Epithelial cell of umbilical artery (primary cell): Measurements from ENCODE around the gene KRTAP4-16. TPM values are rescaled to one million over a fixed set of nuclear protein-coding genes. Genes with fewer than 3 reads are reported as not detected.

ENCODE experiments used
- total RNA-seq: library from RNA; depleted of rRNA; stranded (reverse); fragments of >200 nt; gene quantifications from 2 replicates; pipeline ENCODE4 v1.2.3, GENCODE V29; 2014

Gene KRTAP4-16
- not detected in 2 replicates for total RNA-seq

DNA sequence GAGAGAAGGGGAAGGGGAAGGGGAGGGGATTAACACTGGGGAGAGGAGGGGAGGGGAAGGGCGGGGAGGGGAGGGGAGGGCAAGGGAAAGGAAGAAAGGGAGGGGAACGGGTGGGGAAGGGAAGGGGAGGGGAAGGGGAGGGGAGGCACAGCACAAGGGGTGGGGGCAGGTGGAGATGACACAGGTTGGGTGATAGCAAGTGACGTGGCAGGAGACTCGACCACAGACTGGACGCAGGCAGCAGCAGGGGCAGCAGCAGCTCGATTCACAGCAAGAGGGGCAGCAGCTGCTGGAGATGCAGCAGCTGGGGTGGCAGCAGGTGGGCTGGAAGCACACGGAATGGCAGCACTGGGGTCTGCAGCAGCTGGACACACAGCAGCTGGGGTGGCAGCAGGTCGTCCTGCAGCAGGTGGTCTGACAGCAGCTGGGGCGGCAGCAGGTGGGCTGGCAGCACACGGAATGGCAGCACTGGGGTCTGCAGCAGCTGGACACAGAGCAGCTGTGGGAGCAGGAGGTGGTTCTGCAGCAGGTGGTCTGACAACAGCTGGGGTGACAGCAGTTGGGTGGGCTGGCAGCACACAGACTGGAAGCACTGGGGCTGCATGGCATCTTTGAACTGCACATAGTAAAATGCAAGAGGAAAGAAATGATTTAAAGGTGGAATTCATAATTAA, at the start of gene KRTAP4-16:
Gene KRTAP4-16, minus strand, starts transcription at position 624 of the 674 bp plus-strand sequence. Its CDS starts 0 bp downstream, at position 624.

GRCh38 chr17:41149652-41149985, 47.6 kb upstream of the KRTAP4-16 start, which contains the start of gene KRTAP4-5:
Gene KRTAP4-5, minus strand, starts transcription at chr17:41149825. Its CDS starts 58 bp downstream, at chr17:41149767.

GRCh38 chr17:41140360-41141131, 38.5 kb upstream of the KRTAP4-16 start, which contains the start of gene KRTAP4-6:
Gene KRTAP4-6, minus strand, starts transcription at chr17:41140544. Its CDS starts 57 bp downstream, at chr17:41140487.

DNA sequence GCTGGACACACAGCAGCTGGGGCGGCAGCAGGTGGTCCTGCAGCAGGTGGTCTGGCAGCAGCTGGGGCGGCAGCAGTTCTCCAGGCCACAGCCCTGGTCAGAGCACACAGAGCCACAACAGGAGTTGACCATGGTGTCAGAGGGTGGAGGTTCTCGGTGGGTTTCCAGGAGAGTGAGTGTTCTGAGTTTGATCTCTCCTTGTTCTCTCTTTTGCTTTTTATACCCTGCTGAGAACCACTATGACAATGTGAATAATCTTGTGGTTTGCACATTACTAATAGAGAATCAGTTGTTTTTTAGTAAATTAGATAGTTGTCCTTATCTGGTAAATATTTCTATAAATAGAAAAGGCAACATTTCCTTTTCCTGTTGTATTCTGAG, 22.0 kb upstream of the KRTAP4-16 start, which contains the start of gene KRTAP4-12:
Gene KRTAP4-12, minus strand, starts transcription at position 192 of the 381 bp plus-strand sequence. Its CDS starts 60 bp downstream, at position 132.

DNA sequence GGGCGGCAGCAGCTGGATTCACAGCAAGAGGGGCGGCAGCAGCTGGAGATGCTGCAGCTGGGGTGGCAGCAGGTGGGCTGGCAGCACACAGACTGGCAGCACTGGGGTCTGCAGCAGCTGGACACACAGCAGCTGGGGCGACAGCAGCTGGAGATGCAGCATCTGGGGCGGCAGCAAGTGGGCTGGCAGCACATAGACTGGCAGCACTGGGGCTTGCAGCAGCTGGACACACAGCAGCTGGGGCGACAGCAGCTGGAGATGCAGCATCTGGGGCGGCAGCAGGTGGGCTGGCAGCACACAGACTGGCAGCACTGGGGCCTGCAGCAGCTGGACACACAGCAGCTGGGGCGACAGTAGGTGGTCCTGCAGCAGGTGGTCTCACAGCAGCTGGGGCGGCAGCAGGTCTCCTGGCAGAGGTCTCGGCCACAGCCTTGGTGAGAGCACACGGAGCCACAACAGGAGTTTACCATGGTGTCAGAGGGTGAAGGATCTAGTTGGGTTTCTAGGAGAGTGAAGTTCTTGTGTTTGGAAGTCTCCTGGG, 15.9 kb upstream of the KRTAP4-16 start, which contains the start of gene KRTAP4-11:
Gene KRTAP4-11, minus strand, starts transcription at position 528 of the 541 bp plus-strand sequence. Its CDS starts 58 bp downstream, at position 470.

GRCh38 chr17:41105347-41105746, 3.3 kb upstream of the KRTAP4-16 start, which contains the start of gene KRTAP4-9:
Gene KRTAP4-9, plus strand, starts transcription at chr17:41105389. Its CDS starts 0 bp downstream, at chr17:41105389.

GRCh38 chr17:41098042-41098441, 4.0 kb downstream of the KRTAP4-16 start, which contains the start of gene KRTAP4-8:
Gene KRTAP4-8, minus strand, starts transcription at chr17:41098142. Its CDS starts 58 bp downstream, at chr17:41098084.

GRCh38 chr17:41084100-41084856, 17.7 kb downstream of the KRTAP4-16 start, which contains the start of gene KRTAP4-7:
Gene KRTAP4-7, plus strand, starts transcription at chr17:41084150. Its CDS starts 57 bp downstream, at chr17:41084207.

DNA sequence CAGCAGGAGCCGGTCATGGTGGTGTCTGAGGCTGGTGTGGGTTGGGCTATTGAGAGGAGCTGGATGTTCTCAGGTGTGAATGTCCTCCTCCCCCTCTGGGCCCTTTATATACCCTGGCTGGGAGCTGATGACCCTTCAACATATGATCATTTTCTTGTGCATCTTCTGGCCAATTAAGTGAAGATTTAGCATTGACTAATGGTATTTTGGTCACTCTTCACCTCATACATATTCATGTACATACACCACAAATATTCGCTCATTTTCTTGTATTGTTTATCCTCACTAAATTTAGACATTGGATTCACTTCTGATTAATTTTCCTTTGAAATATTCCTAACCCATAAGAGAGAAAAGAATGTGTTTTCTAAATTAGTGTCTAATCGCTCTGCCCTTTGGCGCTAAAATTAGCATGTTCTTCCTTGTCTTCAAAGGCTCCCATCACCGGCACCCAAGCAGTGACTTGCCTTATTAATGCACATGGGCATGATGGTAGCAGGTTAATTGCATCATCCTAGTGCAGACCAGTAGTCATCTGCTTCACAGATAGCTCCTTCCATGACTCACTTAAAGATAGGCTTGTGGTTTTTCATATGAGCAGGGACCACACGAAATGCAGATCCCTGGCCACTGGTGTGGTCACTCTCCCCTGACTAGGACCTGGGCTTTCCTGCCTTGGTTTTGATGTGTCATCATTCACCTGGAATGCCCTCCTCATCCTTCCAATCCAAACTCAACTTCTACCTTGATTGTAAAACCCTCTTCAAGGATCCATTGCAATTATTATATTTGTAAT, 36.0 kb downstream of the KRTAP4-16 start, which contains the start of gene KRTAP2-4:
Gene KRTAP2-4, minus strand, starts transcription at position 51 of the 796 bp plus-strand sequence. Its CDS starts 34 bp downstream, at position 17.

DNA sequence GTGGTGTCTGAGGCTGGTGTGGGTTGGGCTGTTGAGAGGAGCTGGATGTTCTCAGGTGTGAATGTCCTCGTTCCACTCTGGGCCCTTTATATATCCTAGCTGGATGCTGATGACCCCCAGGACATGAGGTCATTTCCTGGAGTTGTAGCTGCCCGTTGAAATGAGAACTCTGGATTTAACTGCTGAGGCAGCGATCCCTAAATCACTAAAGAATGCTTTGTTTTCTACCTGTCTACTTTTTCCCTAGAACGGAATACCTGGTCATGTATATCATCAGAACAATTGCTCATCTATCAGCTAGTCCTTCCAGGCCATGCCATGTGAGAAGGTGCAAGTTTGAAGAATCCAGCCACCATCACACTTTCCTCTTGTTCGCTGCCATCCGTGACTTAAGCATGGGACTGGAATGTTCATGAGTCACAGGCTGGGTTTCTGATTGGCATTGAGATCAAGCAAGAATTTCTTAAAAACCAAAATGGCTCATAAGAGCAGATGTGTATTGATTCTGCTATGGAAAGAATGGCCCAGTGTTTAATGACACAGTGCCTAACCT, 41.9 kb downstream of the KRTAP4-16 start, which contains the start of gene KRTAP2-3:
Gene KRTAP2-3, minus strand, starts transcription at position 63 of the 553 bp plus-strand sequence. CDS start 64 bp downstream, outside the sequence.

DNA sequence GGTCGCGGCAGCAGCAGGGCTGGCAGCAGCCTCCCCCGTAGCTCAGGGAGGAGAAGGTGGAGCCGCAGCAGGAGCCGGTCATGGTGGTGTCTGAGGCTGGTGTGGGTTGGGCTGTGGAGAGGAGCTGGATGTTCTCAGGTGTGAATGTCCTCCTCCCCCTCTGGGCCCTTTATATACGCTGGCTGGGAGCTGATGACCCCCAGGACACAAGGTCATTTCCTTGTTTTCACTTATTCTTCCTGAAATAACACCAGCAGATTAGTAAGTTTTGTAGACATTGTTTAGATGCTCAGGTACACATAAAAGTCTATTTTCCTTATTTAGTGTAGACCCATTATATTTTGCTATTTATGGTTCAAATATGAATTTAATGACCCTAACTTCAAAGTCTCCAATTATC, 46.9 kb downstream of the KRTAP4-16 start, which contains the start of gene KRTAP2-2:
Gene KRTAP2-2, minus strand, starts transcription at position 101 of the 400 bp plus-strand sequence. Its CDS starts 19 bp downstream, at position 82.

Other genes with a start within 250 kb of the KRTAP4-16 start
- gene KRT12, start 235.0 kb downstream of the KRTAP4-16 start, total RNA-seq = not detected in 2 replicates
- gene KRT20, start 217.0 kb downstream of the KRTAP4-16 start, total RNA-seq = not detected in 2 replicates
- gene KRT23, start 164.6 kb downstream of the KRTAP4-16 start, total RNA-seq = not detected in 2 replicates
- gene KRT39, start 135.3 kb downstream of the KRTAP4-16 start, total RNA-seq = not detected in 2 replicates
- not detected in 2 replicates for gene KRT40, start 117.9 kb downstream of the KRTAP4-16 start, total RNA-seq
- gene KRTAP3-3, start 108.0 kb downstream of the KRTAP4-16 start, total RNA-seq = not detected in 2 replicates
- not detected in 2 replicates for gene KRTAP3-2, start 102.3 kb downstream of the KRTAP4-16 start, total RNA-seq
- not detected in 2 replicates for gene KRTAP3-1, start 93.1 kb downstream of the KRTAP4-16 start, total RNA-seq
- gene KRTAP1-5, start 75.0 kb downstream of the KRTAP4-16 start, total RNA-seq = under 0.01 and 0.46 TPM in 2 replicates
- gene KRTAP1-4, start 72.0 kb downstream of the KRTAP4-16 start, total RNA-seq = not detected in 2 replicates
- gene KRTAP1-3, start 67.3 kb downstream of the KRTAP4-16 start, total RNA-seq = not detected in 2 replicates
- gene KRTAP1-1, start 60.8 kb downstream of the KRTAP4-16 start, total RNA-seq = not detected in 2 replicates
- not detected in 2 replicates for gene KRTAP2-1, start 54.9 kb downstream of the KRTAP4-16 start, total RNA-seq
- gene KRTAP2-2, start 47.0 kb downstream of the KRTAP4-16 start, total RNA-seq = not detected in 2 replicates
- gene KRTAP2-3, start 42.1 kb downstream of the KRTAP4-16 start, total RNA-seq = not detected in 2 replicates
- gene KRTAP2-4, start 36.3 kb downstream of the KRTAP4-16 start, total RNA-seq = not detected in 2 replicates
- not detected in 2 replicates for gene KRTAP4-7, start 18.1 kb downstream of the KRTAP4-16 start, total RNA-seq
- gene KRTAP4-8, start 4.1 kb downstream of the KRTAP4-16 start, total RNA-seq = not detected in 2 replicates
- not detected in 2 replicates for gene KRTAP4-9, start 3.2 kb upstream of the KRTAP4-16 start, total RNA-seq
- gene KRTAP4-11, start 16.2 kb upstream of the KRTAP4-16 start, total RNA-seq = not detected in 2 replicates
- gene KRTAP4-12, start 22.0 kb upstream of the KRTAP4-16 start, total RNA-seq = not detected in 2 replicates
- not detected in 2 replicates for gene KRTAP4-6, start 38.3 kb upstream of the KRTAP4-16 start, total RNA-seq
- not detected in 2 replicates for gene KRTAP4-5, start 47.6 kb upstream of the KRTAP4-16 start, total RNA-seq
- not detected in 2 replicates for gene KRTAP4-4, start 58.5 kb upstream of the KRTAP4-16 start, total RNA-seq
- not detected in 2 replicates for gene KRTAP4-3, start 66.0 kb upstream of the KRTAP4-16 start, total RNA-seq
- gene KRTAP4-2, start 76.0 kb upstream of the KRTAP4-16 start, total RNA-seq = not detected in 2 replicates
- gene KRTAP4-1, start 82.7 kb upstream of the KRTAP4-16 start, total RNA-seq = not detected in 2 replicates
- gene KRTAP9-1, start 87.7 kb upstream of the KRTAP4-16 start, total RNA-seq = not detected in 2 replicates
- gene KRTAP9-2, start 124.4 kb upstream of the KRTAP4-16 start, total RNA-seq = not detected in 2 replicates
- not detected in 2 replicates for gene KRTAP9-3, start 130.2 kb upstream of the KRTAP4-16 start, total RNA-seq
- not detected in 2 replicates for gene KRTAP9-8, start 135.8 kb upstream of the KRTAP4-16 start, total RNA-seq
- not detected in 2 replicates for gene KRTAP9-4, start 147.5 kb upstream of the KRTAP4-16 start, total RNA-seq
- gene KRTAP9-9, start 153.2 kb upstream of the KRTAP4-16 start, total RNA-seq = not detected in 2 replicates
- gene KRTAP9-6, start 163.2 kb upstream of the KRTAP4-16 start, total RNA-seq = not detected in 2 replicates
- gene KRTAP9-7, start 173.5 kb upstream of the KRTAP4-16 start, total RNA-seq = not detected in 2 replicates
- not detected in 2 replicates for gene KRTAP29-1, start 200.6 kb upstream of the KRTAP4-16 start, total RNA-seq
- gene KRTAP16-1, start 207.1 kb upstream of the KRTAP4-16 start, total RNA-seq = not detected in 2 replicates
- gene KRTAP17-1, start 213.5 kb upstream of the KRTAP4-16 start, total RNA-seq = not detected in 2 replicates
- gene KRT33A, start 248.6 kb upstream of the KRTAP4-16 start, total RNA-seq = not detected in 2 replicates